Lung (tissue), 12 donors: ENCODE measurements around the gene SAE1. TPM values are rescaled to one million over a fixed set of nuclear protein-coding genes. Genes with fewer than 3 reads are reported as not detected.

Experiments used
- ATAC-seq: fragments of 200-7000 bp; cut with Tn5 transposase; one replicate; pipeline ENCODE4 v1.9.1; 2020; ENCODE audit warnings: moderate number of reproducible peaks; ENCODE audit not compliant: insufficient read depth, low FRiP score
- DNase-seq, 3 donors: peaks; one replicate each; pipeline ENCODE4 v3.0.0-alpha.2; 2013 to 2017
- H3K27ac ChIP-seq, 2 donors: one replicate each; pipeline ENCODE4 v1.5.1; 2013; ENCODE audit warnings: mild to moderate bottlenecking in 2 of 2, moderate library complexity in 2 of 2, control low read depth in 1 of 2, inconsistent platforms in 1 of 2, low read depth in 1 of 2, low read length in 1 of 2
- H3K27me3 ChIP-seq, 3 donors: one replicate each; pipeline ENCODE4 v1.5.1; 2013; ENCODE audit warnings: low read length in 2 of 3; ENCODE audit not compliant: control insufficient read depth in 3 of 3, insufficient read depth in 3 of 3
- H3K36me3 ChIP-seq, 4 donors: one replicate each; pipeline ENCODE4 v1.5.1; 2013; ENCODE audit warnings: low read length in 4 of 4, mild to moderate bottlenecking in 1 of 4, moderate library complexity in 1 of 4; ENCODE audit not compliant: control insufficient read depth in 4 of 4, insufficient read depth in 4 of 4
- H3K4me1 ChIP-seq, 5 donors: one replicate each; pipeline ENCODE4 v1.5.1; 2013; ENCODE audit warnings: low read length in 5 of 5, mild to moderate bottlenecking in 2 of 5, moderate library complexity in 1 of 5; ENCODE audit not compliant: control insufficient read depth in 5 of 5, insufficient read depth in 5 of 5
- H3K4me3 ChIP-seq: one replicate; pipeline ENCODE4 v1.5.1; 2013; ENCODE audit warnings: mild to moderate bottlenecking, control low read depth, moderate library complexity
- H3K9ac ChIP-seq, 2 donors: one replicate each; pipeline ENCODE4 v1.5.1; 2013; ENCODE audit warnings: low read length in 2 of 2, control low read depth in 1 of 2; ENCODE audit not compliant: insufficient read depth in 1 of 2
- H3K9me3 ChIP-seq, 4 donors: one replicate each; pipeline ENCODE4 v1.5.1; 2013; ENCODE audit warnings: low read length in 3 of 4, mild to moderate bottlenecking in 1 of 4, moderate library complexity in 1 of 4; ENCODE audit not compliant: control insufficient read depth in 4 of 4, insufficient read depth in 3 of 4
- CTCF ChIP-seq: IDR thresholded peaks from 2 replicates; pipeline ENCODE4 v1.5.1; 2012; ENCODE audit warnings: mild to moderate bottlenecking; ENCODE audit errors: control extremely low read depth, extremely low read depth
- WGBS, 2 donors: extraction: QIAGEN DNeasy Blood & Tissue Kit; methylation state at CpG; one replicate each; pipeline ENCODE4 v1.1.7; 2013; 5-methylcytosine and 5-hydroxymethylcytosine counted together
- polyA plus RNA-seq, 2 donors: library from polyadenylated mRNA; stranded (reverse); fragments of 200-250 nt; gene quantifications; one replicate each; pipeline ENCODE4 v1.2.1, GENCODE V29; 2013
- total RNA-seq, 2 donors: library from RNA; depleted of rRNA in 1 of 2; stranded (reverse); fragments of >200 nt in 1 of 2; gene quantifications; one replicate each; pipeline ENCODE4 v1.2.1, GENCODE V29; 2014 to 2021
- donor health status: control.
- donor health status: control.
- donor health status: Bipolar disorder and iron deficiency.
- donor health status: healthy.
- donor health status: DM: yes; HTN: yes; CAD: no.

Gene SAE1
- total and polyA plus RNA-seq, 4 donors = 28.6 to 58.1 (median 55.9) TPM

GRCh38 chr19:47095476-47096099 lies 35.0 kb upstream of the SAE1 start:
- no peaks in the 10 kb centered on the region for H3K27me3 ChIP-seq
- no peak overlapping the region for H3K4me3 ChIP-seq
- H3K4me1 ChIP-seq = peaks cover 3 to 24% (median 13%) of the 10 kb centered on the region in 5 donors
- peak overlapping the region; percentile 40 to 96 for H3K27ac ChIP-seq
- no peak for TF ChIP-seq CTCF
- peak overlapping the region in 1 of 2 donors; percentile 55 for H3K9ac ChIP-seq
- WGBS, 2 donors = 41 to 48% methylated on average over 9 of the region's 9 CpGs
- DNase-seq (no peak), ATAC-seq (peak; percentile 19)
- H3K9me3 ChIP-seq = no peaks in the 10 kb centered on the region
- peaks cover 2 to 16% (median 10%) of the 10 kb centered on the region in 4 donors for H3K36me3 ChIP-seq

GRCh38 chr19:47096100-47096704 lies 34.4 kb upstream of the SAE1 start:
- WGBS, 2 donors = 71 to 93% methylated on average over 12 of the region's 12 CpGs
- no peak for TF ChIP-seq CTCF
- peak; percentile 51 for ATAC-seq
- peak in 1 of 3 donors; percentile 53 for DNase-seq
- peaks cover 3 to 24% (median 13%) of the 10 kb centered on the region in 5 donors for H3K4me1 ChIP-seq
- H3K4me3 ChIP-seq = no peak overlapping the region
- peak overlapping the region; percentile 40 to 96 for H3K27ac ChIP-seq
- peak overlapping the region in 1 of 2 donors; percentile 55 for H3K9ac ChIP-seq
- no peaks in the 10 kb centered on the region for H3K9me3 ChIP-seq
- H3K36me3 ChIP-seq = peaks cover 2 to 14% (median 9%) of the 10 kb centered on the region in 4 donors
- H3K27me3 ChIP-seq = no peaks in the 10 kb centered on the region

- 73 to 81% methylated on average over 9 of the region's 9 CpGs for WGBS, 2 donors
- Histone ChIP-seq H3K36me3 (peaks cover 2 to 14% (median 9%) of the 10 kb centered on the region in 4 donors), H3K4me3 (no peak overlapping the region), H3K4me1 (peaks cover 3 to 24% (median 13%) of the 10 kb centered on the region in 5 donors), H3K9ac (no peak overlapping the region), H3K27ac (peak overlapping the region; percentile 15 to 96), H3K27me3 (no peaks in the 10 kb centered on the region), H3K9me3 (no peaks in the 10 kb centered on the region)
- DNase-seq (no peak), ATAC-seq (no peak)
- no peak for TF ChIP-seq CTCF
Measured at GRCh38 chr19:47096721-47097120, 33.9 kb upstream of the SAE1 start.
